HL-60 (cell line): ENCODE data around the gene ZNF800.

ENCODE experiments used
- GABPA ChIP-seq: IDR thresholded peaks from 2 replicates; pipeline ENCODE4 v1.6.1; 2012; ENCODE audit warnings: low read depth
- POLR2AphosphoS5 ChIP-seq: IDR thresholded peaks from 2 replicates; pipeline ENCODE4 v1.6.1; 2012; ENCODE audit warnings: low read depth
- SPI1 ChIP-seq: IDR thresholded peaks from 2 replicates; pipeline ENCODE4 v1.6.1; 2012; ENCODE audit warnings: low read depth, mild to moderate bottlenecking, borderline replicate concordance
- TF ChIP-seq, protein P1 (sequence below): IDR thresholded peaks from one replicate; pipeline ENCODE4 v1.5.1; 2011; ENCODE audit warnings: low read length, control low read depth, inconsistent platforms; ENCODE audit not compliant: insufficient read depth
- TF ChIP-seq, protein P2 (sequence below): IDR thresholded peaks from 2 replicates; pipeline ENCODE4 v1.6.1; 2012; ENCODE audit warnings: low read depth; ENCODE audit not compliant: insufficient replicate concordance

DNA sequence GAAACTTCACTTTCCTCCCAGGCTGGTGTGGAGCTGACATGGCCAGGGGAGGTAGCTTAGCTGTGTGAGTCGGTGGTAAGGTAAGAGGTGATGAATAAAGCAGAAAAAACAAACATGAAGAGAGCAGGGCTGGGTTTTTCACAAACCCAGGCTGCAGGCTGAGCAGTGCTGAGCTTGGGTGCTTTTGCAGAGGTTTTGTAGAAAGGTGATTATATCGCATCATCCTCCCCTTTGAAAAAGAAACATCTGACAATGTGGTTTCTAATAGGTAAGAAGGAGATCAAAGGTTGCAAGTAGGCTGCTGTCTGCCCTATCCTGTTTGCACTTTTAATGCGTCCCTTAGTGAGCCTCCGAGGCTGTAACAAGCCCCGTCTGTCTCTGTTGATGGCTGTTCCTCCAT lies 70.2 kb downstream of the ZNF800 start:
- no peak for TF ChIP-seq GABPA
- TF ChIP-seq, protein P1, sequence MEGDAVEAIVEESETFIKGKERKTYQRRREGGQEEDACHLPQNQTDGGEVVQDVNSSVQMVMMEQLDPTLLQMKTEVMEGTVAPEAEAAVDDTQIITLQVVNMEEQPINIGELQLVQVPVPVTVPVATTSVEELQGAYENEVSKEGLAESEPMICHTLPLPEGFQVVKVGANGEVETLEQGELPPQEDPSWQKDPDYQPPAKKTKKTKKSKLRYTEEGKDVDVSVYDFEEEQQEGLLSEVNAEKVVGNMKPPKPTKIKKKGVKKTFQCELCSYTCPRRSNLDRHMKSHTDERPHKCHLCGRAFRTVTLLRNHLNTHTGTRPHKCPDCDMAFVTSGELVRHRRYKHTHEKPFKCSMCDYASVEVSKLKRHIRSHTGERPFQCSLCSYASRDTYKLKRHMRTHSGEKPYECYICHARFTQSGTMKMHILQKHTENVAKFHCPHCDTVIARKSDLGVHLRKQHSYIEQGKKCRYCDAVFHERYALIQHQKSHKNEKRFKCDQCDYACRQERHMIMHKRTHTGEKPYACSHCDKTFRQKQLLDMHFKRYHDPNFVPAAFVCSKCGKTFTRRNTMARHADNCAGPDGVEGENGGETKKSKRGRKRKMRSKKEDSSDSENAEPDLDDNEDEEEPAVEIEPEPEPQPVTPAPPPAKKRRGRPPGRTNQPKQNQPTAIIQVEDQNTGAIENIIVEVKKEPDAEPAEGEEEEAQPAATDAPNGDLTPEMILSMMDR = no peak
- no peak for TF ChIP-seq POLR2AphosphoS5
- TF ChIP-seq, protein P2, sequence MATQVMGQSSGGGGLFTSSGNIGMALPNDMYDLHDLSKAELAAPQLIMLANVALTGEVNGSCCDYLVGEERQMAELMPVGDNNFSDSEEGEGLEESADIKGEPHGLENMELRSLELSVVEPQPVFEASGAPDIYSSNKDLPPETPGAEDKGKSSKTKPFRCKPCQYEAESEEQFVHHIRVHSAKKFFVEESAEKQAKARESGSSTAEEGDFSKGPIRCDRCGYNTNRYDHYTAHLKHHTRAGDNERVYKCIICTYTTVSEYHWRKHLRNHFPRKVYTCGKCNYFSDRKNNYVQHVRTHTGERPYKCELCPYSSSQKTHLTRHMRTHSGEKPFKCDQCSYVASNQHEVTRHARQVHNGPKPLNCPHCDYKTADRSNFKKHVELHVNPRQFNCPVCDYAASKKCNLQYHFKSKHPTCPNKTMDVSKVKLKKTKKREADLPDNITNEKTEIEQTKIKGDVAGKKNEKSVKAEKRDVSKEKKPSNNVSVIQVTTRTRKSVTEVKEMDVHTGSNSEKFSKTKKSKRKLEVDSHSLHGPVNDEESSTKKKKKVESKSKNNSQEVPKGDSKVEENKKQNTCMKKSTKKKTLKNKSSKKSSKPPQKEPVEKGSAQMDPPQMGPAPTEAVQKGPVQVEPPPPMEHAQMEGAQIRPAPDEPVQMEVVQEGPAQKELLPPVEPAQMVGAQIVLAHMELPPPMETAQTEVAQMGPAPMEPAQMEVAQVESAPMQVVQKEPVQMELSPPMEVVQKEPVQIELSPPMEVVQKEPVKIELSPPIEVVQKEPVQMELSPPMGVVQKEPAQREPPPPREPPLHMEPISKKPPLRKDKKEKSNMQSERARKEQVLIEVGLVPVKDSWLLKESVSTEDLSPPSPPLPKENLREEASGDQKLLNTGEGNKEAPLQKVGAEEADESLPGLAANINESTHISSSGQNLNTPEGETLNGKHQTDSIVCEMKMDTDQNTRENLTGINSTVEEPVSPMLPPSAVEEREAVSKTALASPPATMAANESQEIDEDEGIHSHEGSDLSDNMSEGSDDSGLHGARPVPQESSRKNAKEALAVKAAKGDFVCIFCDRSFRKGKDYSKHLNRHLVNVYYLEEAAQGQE = no peak
- no peak for TF ChIP-seq SPI1
